NCI-H187 (cell line): ENCODE measurements around the gene SNTB2.

Experiments
- DNase-seq, 2 experiments: peaks; one replicate each; lab custom pipeline; 2025; lab: John Stamatoyannopoulos, UW

Gene SNTB2

GRCh38 chr16:69318911-69319289, 131.9 kb downstream of the SNTB2 start:
- DNase-seq = no peak

GRCh38 chr16:69319381-69319780, 132.4 kb downstream of the SNTB2 start:
- DNase-seq = no peak

DNA sequence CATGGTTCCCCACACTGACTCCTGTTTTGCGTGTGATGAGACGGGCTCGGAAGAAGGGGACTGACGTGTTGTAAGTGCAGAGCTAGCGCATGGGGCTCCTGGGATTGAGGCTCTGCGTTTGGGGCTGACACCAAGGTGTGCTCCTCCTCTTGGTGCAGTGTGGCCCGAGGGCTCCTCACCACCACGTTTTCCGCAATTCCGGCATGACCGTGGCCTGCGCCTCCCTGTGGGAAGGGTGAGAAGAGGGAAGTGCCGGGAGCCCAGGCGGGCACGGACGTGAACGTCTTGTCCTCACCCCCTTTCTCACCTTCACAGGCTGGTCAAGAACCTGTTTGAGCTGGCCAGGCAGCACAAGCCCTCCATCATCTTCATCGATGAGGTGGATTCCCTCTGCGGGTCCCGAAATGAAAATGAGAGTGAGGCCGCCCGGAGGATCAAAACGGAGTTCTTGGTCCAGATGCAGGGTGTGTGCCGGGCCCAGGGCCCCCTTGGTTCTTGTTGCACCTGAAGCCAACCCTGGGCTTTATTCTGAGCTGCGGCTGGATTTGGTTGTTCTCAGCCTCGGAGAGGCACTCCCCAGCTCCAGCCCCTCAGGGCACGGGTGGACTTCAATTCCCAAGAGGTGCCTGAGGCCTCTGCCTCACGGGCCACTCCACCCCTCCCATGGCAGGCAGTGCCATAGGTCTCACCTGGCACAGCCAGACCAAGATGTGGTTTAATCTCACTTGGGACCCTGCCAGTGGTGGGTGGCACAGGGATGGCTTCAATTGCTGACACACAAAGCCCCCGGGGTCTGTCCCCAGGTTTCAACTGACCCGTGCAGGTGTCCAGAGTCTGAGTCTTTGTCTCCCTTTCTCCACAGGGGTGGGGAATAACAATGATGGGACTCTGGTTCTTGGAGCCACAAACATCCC, 133.1 kb downstream of the SNTB2 start:
- no peak for DNase-seq

GRCh38 chr16:69320740-69321073, 133.7 kb downstream of the SNTB2 start:
- no peak for DNase-seq

DNA sequence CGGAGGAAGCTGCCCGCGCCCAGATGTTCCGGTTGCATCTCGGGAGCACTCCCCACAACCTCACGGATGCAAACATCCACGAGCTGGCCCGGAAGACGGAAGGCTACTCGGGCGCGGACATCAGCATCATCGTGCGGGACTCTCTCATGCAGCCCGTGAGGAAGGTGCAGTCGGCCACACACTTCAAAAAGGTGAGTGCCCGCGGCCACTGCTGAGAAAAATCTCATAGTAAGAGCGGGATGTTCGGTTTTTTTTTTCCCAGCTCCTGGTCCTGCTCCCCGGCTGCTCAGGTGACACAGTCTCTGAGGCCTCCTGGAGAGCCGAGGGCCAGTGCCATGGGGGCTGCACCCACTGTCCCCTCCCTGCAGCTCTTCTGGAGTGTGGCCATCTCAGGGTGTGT, 134.1 kb downstream of the SNTB2 start:
- no peak for DNase-seq

DNA sequence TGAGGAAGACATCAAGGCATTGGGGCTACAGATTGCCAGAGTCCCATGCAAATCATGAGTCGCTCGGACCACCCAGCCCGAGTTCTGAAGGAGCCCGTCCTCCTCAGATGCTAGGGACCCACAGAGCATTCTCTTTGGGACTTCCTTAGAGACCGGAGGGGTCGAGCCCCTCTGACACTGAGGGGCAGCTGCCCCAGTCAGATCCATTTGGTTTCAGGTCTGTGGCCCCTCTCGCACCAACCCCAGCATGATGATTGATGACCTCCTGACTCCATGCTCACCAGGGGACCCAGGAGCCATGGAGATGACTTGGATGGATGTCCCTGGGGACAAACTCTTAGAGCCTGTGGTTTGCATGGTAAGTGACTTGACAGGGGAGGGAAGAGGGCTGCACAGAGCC, 135.4 kb downstream of the SNTB2 start:
- no peak for DNase-seq

DNA sequence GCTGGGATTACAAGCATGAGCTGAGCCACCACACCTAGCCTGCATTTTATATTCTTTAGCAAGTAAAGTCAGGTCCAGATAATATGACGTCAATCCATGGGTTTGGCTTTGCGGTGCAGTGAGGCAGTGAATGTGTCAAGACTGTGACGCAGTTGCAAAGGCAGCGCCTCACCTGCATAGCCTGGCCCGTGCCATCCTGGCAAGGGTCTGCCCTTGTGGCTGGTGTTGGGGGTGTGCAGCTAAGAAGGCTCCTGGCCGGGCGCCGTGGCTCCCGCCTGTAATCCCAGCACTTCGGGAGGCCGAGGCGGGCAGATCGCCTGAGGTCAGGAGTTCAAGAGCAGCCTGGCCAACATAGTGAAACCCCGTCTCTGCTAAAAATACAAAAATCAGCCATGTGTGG, 136.5 kb downstream of the SNTB2 start:
- DNase-seq = no peak

GRCh38 chr16:69324013-69324531, 137.1 kb downstream of the SNTB2 start:
- no peak for DNase-seq

- DNase-seq = no peak
Measured at GRCh38 chr16:69324585-69325253, 137.8 kb downstream of the SNTB2 start.

GRCh38 chr16:69325784-69326171, 138.8 kb downstream of the SNTB2 start:
- no peak for DNase-seq

DNA sequence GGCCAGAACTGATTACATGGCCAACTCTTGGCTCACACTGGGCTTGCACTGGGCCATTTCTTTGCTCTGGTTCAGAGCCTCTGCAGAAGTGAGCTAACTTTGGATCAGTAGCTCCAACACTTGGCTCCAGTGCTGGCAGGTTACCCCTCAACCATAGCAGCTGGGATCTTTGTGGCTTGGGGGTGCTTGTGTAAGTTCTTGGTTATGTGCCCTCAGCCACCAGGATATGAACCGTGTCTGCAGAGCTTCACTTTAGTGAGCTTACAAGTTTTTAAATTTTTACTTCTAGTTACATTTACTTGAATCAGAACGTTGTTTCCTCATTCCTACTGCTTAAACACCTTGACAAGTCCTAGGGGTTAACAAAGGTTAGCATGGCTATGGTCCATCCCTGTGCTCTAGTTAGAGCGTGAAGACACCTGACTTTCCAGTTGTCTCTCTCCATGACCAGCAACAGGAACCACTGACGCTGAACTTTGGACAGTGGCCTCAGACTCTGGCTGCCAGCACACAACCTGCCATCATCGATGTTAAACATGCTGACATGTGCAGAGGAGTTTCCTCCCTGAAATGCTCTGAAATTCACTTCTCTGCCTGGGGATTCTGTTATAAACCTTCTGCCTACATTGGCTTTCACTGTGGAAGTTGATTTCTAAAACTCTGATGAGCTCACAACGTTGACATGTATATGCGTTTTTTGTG, 139.4 kb downstream of the SNTB2 start:
- DNase-seq = no peak

GRCh38 chr16:69327585-69328310, 140.8 kb downstream of the SNTB2 start:
- no peak for DNase-seq

GRCh38 chr16:69328854-69329316, 141.9 kb downstream of the SNTB2 start:
- DNase-seq = no peak

GRCh38 chr16:69329369-69330285, 142.7 kb downstream of the SNTB2 start:
- DNase-seq = no peak

GRCh38 chr16:69330286-69331109, 143.5 kb downstream of the SNTB2 start, which contains the start of gene PDF:
PDF (minus strand) TSS chr16:69330588; CDS start chr16:69330570, 18 bp downstream.
- DNase-seq = peak; percentile 34 to 76

GRCh38 chr16:69334696-69335095, 147.7 kb downstream of the SNTB2 start:
- DNase-seq = no peak

DNA sequence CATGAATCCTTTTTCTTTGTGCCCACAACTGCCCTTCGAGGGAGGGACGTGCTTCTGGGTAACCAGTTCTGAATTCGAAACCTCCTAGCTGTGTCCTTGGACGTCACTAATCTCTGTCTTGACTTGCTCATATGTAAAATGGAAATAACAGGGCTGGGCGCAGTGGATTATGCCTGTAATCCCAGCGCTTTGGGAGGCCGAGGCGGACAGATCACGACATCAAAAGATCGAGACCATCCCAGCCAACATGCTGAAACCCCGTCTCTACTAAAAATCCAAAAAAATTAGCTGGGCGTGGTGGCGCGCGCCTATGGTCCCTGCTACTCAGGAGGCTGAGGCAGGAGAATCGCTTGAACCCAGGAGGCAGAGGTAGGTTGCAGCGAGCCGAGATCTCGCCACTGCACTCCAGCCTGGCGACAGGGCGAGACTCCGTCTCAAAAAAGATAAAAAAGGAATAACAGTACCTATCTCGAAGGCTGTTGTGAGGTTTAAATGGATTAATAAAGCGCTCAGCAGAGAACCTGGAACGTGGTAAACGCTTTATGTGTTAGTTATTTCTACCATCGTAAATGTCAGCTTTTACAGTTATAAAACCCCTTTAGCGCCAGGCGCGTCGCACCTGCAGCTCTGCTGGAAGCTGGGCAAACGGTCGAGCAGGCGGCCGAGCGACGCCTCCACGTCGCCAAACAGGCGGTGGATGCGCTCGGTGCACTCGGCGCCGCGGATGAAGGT, 151.8 kb downstream of the SNTB2 start:
- DNase-seq = no peak

GRCh38 chr16:69339289-69340094, 152.5 kb downstream of the SNTB2 start, which contains the start of the genes COG8 and NIP7:
COG8 (minus strand) TSS chr16:69339564; CDS start chr16:69339552, 12 bp downstream.
NIP7 (plus strand) TSS chr16:69339772; CDS start chr16:69339830, 58 bp downstream.
- DNase-seq = peak; percentile 62 to 88
